IMR-90 (cell line): ENCODE results near the gene LIN52. TPM values are rescaled to one million over a fixed set of nuclear protein-coding genes. Genes with fewer than 3 reads are reported as not detected.

Experiments
- ATAC-seq: fragments of 200-7000 bp; cut with Tn5 transposase; 2 replicates; pipeline ENCODE4 v1.9.1; 2020; ENCODE audit warnings: low read depth, mild to moderate bottlenecking, moderate library complexity
- BruUV-seq: library from RNA; stranded (reverse); fragments of 400-500 nt; replicated peaks from 2 replicates; lab custom pipeline; 2021; lab: Mats Ljungman, UMichigan
- CTCF ChIA-PET: fragments of 300-600 bp; formaldehyde crosslinking; extraction: SDS; loops from one replicate; lab custom pipeline; 2021; ENCODE audit warnings: antibody characterized with exemption; lab: Yijun Ruan, JAX
- POLR2A ChIA-PET: fragments of 300-600 bp; sonication (Branson Sonifier 250); formaldehyde crosslinking; loops from one replicate; lab custom pipeline; 2022; ENCODE audit warnings: antibody characterized with exemption; ENCODE audit not compliant: unreplicated experiment; lab: Charles Lee
- DNase-seq: peaks from one replicate; pipeline ENCODE4 v3.0.0; 2013
- H2AFZ ChIP-seq: replicated peaks from 2 replicates; pipeline ENCODE3; 2013; ENCODE audit warnings: low read length, mild to moderate bottlenecking; ENCODE audit not compliant: poor library complexity
- H2AK5ac ChIP-seq: 2 replicates; pipeline ENCODE4 v1.6.1; 2013; ENCODE audit warnings: low read depth, low read length, inconsistent platforms
- H2AK9ac ChIP-seq: replicated peaks from 2 replicates; pipeline ENCODE3; 2013; ENCODE audit warnings: mild to moderate bottlenecking, low read depth, low read length, moderate library complexity; ENCODE audit not compliant: poor library complexity
- H2BK120ac ChIP-seq: 2 replicates; pipeline ENCODE4 v1.6.1; 2013; ENCODE audit warnings: low read depth, low read length, inconsistent platforms
- H2BK15ac ChIP-seq: 3 replicates; pipeline ENCODE4 v1.6.1; 2013; ENCODE audit warnings: low read depth, low read length, inconsistent platforms
- H2BK20ac ChIP-seq: 2 replicates; pipeline ENCODE4 v1.6.1; 2013; ENCODE audit warnings: low read depth, mild to moderate bottlenecking, inconsistent platforms, low read length, moderate library complexity
- H2BK5ac ChIP-seq: 2 replicates; pipeline ENCODE4 v1.6.1; 2013; ENCODE audit warnings: mild to moderate bottlenecking, low read depth, low read length, inconsistent platforms; ENCODE audit not compliant: poor library complexity, severe bottlenecking
- H3K14ac ChIP-seq: replicated peaks from 2 replicates; pipeline ENCODE4 v1.6.1; 2013; ENCODE audit warnings: low read depth, low read length, inconsistent platforms
- H3K18ac ChIP-seq: 2 replicates; pipeline ENCODE4 v1.6.1; 2013; ENCODE audit warnings: low read depth, low read length, control low read depth
- H3K23ac ChIP-seq: 2 replicates; pipeline ENCODE4 v1.6.1; 2013; ENCODE audit warnings: low read depth, low read length, inconsistent platforms
- H3K27ac ChIP-seq: 2 replicates; pipeline ENCODE4 v1.5.1; 2013; ENCODE audit warnings: mild to moderate bottlenecking, control low read depth, low read length; ENCODE audit not compliant: insufficient read depth
- H3K27me3 ChIP-seq: 2 replicates; pipeline ENCODE4 v1.6.1; 2013; ENCODE audit warnings: low read length; ENCODE audit not compliant: control insufficient read depth, insufficient read depth
- H3K36me3 ChIP-seq: 2 replicates; pipeline ENCODE4 v1.6.1; 2013; ENCODE audit warnings: low read length, mixed read lengths; ENCODE audit not compliant: control insufficient read depth, insufficient read depth
- H3K4ac ChIP-seq: 2 replicates; pipeline ENCODE4 v1.6.1; 2013; ENCODE audit warnings: low read depth, low read length, inconsistent platforms
- H3K4me1 ChIP-seq: 2 replicates; pipeline ENCODE4 v1.6.1; 2013; ENCODE audit warnings: low read length, mixed read lengths; ENCODE audit not compliant: control insufficient read depth, insufficient read depth
- H3K4me2 ChIP-seq: 2 replicates; pipeline ENCODE4 v1.6.1; 2013; ENCODE audit warnings: low read depth, mild to moderate bottlenecking, control low read depth, low read length, moderate library complexity
- H3K4me3 ChIP-seq: 2 replicates; pipeline ENCODE4 v1.5.1; 2013; ENCODE audit warnings: low read depth, mild to moderate bottlenecking, control low read depth, low read length, moderate library complexity; ENCODE audit not compliant: insufficient read depth
- H3K56ac ChIP-seq: 2 replicates; pipeline ENCODE4 v1.6.1; 2013; ENCODE audit warnings: low read length, inconsistent platforms; ENCODE audit not compliant: insufficient read depth; ENCODE audit errors: extremely low read depth
- H3K79me1 ChIP-seq, 2 experiments: 2 replicates each; pipeline ENCODE4 v1.6.1; 2013; ENCODE audit warnings: low read length in 2 of 2, inconsistent platforms in 1 of 2, low read depth in 1 of 2
- H3K9ac ChIP-seq: 2 replicates; pipeline ENCODE4 v1.6.1; 2013; ENCODE audit warnings: low read depth, low read length, control low read depth
- H3K9me1 ChIP-seq: 2 replicates; pipeline ENCODE4 v1.6.1; 2013; ENCODE audit warnings: low read length, inconsistent platforms; ENCODE audit not compliant: insufficient read depth
- H3K9me3 ChIP-seq: 2 replicates; pipeline ENCODE4 v1.6.1; 2013; ENCODE audit warnings: low read length; ENCODE audit not compliant: control insufficient read depth, insufficient read depth
- H4K20me1 ChIP-seq: 2 replicates; pipeline ENCODE4 v1.6.1; 2013; ENCODE audit warnings: low read length, inconsistent platforms; ENCODE audit not compliant: insufficient read depth
- H4K5ac ChIP-seq: 2 replicates; pipeline ENCODE4 v1.6.1; 2013; ENCODE audit warnings: mild to moderate bottlenecking, low read depth, low read length, control low read depth
- H4K8ac ChIP-seq, 2 experiments: 2 replicates each; pipeline ENCODE4 v1.6.1; 2013; ENCODE audit warnings: low read depth in 2 of 2, low read length in 2 of 2, control low read depth in 1 of 2, inconsistent platforms in 1 of 2
- H4K91ac ChIP-seq: 2 replicates; pipeline ENCODE4 v1.6.1; 2013; ENCODE audit warnings: low read depth, low read length, inconsistent platforms; ENCODE audit not compliant: insufficient read depth
- BHLHE40 ChIP-seq: fragments of 150-350 bp; IDR thresholded peaks from 2 replicates; pipeline ENCODE4 v1.6.1; 2016; ENCODE audit warnings: mild to moderate bottlenecking, low read depth, low read length
- CEBPB ChIP-seq: IDR thresholded peaks from 2 replicates; pipeline ENCODE4 v1.6.1; 2012; ENCODE audit warnings: low read depth, low read length, improper control_type of control experiment
- FOS ChIP-seq: fragments of 150-350 bp; IDR thresholded peaks from 2 replicates; pipeline ENCODE4 v1.6.1; 2016; ENCODE audit warnings: low read depth, low read length
- MAZ ChIP-seq: IDR thresholded peaks from 2 replicates; pipeline ENCODE4 v1.6.1; 2012; ENCODE audit warnings: low read depth, mild to moderate bottlenecking, low read length, improper control_type of control experiment, moderate library complexity, borderline replicate concordance
- NFE2L2 ChIP-seq: fragments of 150-350 bp; IDR thresholded peaks from 2 replicates; pipeline ENCODE4 v1.6.1; 2016; ENCODE audit warnings: low read depth, mild to moderate bottlenecking, low read length
- POLR2A ChIP-seq: IDR thresholded peaks from 2 replicates; pipeline ENCODE4 v1.6.1; 2012; ENCODE audit warnings: mild to moderate bottlenecking, low read depth, low read length
- RAD21 ChIP-seq: IDR thresholded peaks from 2 replicates; pipeline ENCODE4 v1.6.1; 2012; ENCODE audit warnings: low read length, improper control_type of control experiment
- RFX5 ChIP-seq: IDR thresholded peaks from 2 replicates; pipeline ENCODE4 v1.8.0; 2012; ENCODE audit warnings: low read depth, mild to moderate bottlenecking, low read length, moderate library complexity
- SMC3 ChIP-seq: fragments of 150-350 bp; IDR thresholded peaks from 2 replicates; pipeline ENCODE4 v1.6.1; 2016; ENCODE audit warnings: low read depth, mild to moderate bottlenecking, antibody characterized with exemption, low read length, moderate library complexity
- USF2 ChIP-seq: fragments of 150-350 bp; IDR thresholded peaks from 2 replicates; pipeline ENCODE4 v1.6.1; 2017; ENCODE audit warnings: mild to moderate bottlenecking, antibody characterized with exemption, low read length, low read depth
- WGBS, 2 experiments: methylation state at CpG; one replicate each; pipeline versions ENCODE4 v1.1.5 to v1.1.7; 2013; ENCODE audit warnings: missing lambda C conversion rate in 2 of 2; ENCODE audit not compliant: insufficient read length in 1 of 2; ENCODE audit errors: extremely low coverage in 2 of 2; 5-methylcytosine and 5-hydroxymethylcytosine counted together
- dilution Hi-C: fragments of 300-500 bp; cut with HindIII; formaldehyde crosslinking; loops from one replicate; pipeline ENCODE4 v1.14.3; 2018; ENCODE audit warnings: low sequenced_read_pairs; ENCODE audit not compliant: unreplicated experiment
- in situ Hi-C: fragments of 300-500 bp; cut with MboI; formaldehyde crosslinking; loops from 3 replicates; pipeline ENCODE4 v1.14.3; 2019; ENCODE audit warnings: low sequenced_read_pairs, inconsistent platforms, mixed read lengths
- intact Hi-C: fragments of 100-400 bp; cut with micrococcal nuclease; formaldehyde crosslinking; loops from 2 replicates; pipeline ENCODE4 v1.10.0; 2022
- polyA plus RNA-seq, 3 experiments: library from polyadenylated mRNA; depleted of rRNA; stranded (reverse); fragments of >200 nt; gene quantifications; 2 replicates each; pipeline ENCODE4 v1.2.3, GENCODE V29; 2012; ENCODE audit warnings: low replicate concordance in 1 of 3
- total RNA-seq: library from RNA; depleted of rRNA; stranded (reverse); fragments of >200 nt; gene quantifications from 2 replicates; pipeline ENCODE4 v1.2.3, GENCODE V29; 2012
- TF ChIP-seq, protein P1 (sequence below): fragments of 150-350 bp; IDR thresholded peaks from 2 replicates; pipeline ENCODE4 v1.6.1; 2016; ENCODE audit warnings: low read depth, mild to moderate bottlenecking, low read length, moderate library complexity, borderline replicate concordance

LIN52 gene
- total and polyA plus RNA-seq, 2 of the 4 experiments (the other 2 are of a cell fraction) = 6.1 to 11.5 TPM

GRCh38 chr14:74241652-74242017 is 156.9 kb downstream of the LIN52 start (continued):
- TF ChIP-seq SMC3 = no peak
- TF ChIP-seq MAZ = no peak
- no peak for TF ChIP-seq NFE2L2
- no peak for TF ChIP-seq USF2

DNA sequence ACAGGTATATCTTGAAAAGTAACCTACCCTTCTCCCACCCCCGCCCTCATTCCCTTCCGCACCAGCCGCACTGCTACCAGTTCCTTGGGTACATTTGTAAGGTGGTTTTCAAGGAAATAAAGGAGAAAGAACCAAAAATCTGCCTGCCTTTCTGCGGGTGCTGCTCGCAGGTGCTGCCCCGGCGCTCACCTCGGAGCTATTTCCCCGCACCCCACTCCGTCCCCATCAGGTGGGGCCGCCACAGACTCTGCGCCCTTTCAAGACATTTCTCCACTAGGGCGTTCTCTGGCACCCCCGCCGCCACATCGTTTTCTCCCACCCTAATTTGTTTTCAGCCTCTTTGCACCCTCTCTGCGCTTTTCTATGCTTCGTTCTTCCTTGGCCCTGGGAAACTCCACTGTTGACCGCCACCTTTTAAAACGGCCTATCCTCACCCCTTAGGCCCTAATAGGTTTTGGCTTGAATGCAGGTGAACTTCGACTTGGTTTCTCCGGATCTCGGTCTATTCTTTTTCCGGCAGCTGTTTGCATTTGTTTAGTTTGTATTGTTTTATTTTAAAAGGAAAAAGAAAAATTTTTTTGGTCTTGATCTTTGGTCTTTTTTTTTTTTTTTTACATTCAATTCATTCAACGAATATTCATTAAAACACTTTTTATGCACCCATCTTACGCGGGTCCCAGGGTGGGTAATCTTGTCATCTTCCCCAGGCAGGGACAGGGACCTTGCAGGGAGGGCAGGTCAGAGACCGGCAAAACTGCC is 157.4 kb downstream of the LIN52 start:
- POLR2A ChIA-PET = no interaction called here
- no peak overlapping the region for H4K8ac ChIP-seq
- H3K9ac ChIP-seq = no peak overlapping the region
- TF ChIP-seq, protein P1, sequence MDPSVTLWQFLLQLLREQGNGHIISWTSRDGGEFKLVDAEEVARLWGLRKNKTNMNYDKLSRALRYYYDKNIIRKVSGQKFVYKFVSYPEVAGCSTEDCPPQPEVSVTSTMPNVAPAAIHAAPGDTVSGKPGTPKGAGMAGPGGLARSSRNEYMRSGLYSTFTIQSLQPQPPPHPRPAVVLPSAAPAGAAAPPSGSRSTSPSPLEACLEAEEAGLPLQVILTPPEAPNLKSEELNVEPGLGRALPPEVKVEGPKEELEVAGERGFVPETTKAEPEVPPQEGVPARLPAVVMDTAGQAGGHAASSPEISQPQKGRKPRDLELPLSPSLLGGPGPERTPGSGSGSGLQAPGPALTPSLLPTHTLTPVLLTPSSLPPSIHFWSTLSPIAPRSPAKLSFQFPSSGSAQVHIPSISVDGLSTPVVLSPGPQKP = no peak
- no peak for TF ChIP-seq BHLHE40
- TF ChIP-seq NFE2L2 = no peak
- TF ChIP-seq MAZ = no peak
- TF ChIP-seq CEBPB = no peak
- no peak for TF ChIP-seq RAD21
- TF ChIP-seq FOS = no peak
- TF ChIP-seq USF2 = no peak
- TF ChIP-seq POLR2A = no peak
- no peak for TF ChIP-seq RFX5
- no peaks in the 10 kb centered on the region for H3K79me1 ChIP-seq
- BruUV-seq = no TSS peak
- 3% methylated on average over 9 of the region's 28 CpGs; no CpG with 5 or more reads in 1 of the 2 experiments for WGBS, 2 experiments
- peaks cover 100% of the 10 kb centered on the region for H3K27me3 ChIP-seq
- H3K23ac ChIP-seq = no peak overlapping the region
- dilution Hi-C loops = no loop called here
- intact Hi-C loops = no loop called here
- H3K9me3 ChIP-seq = peaks cover 8% of the 10 kb centered on the region; the same call in 1 of the 2 replicates
- no peak overlapping the region for H2BK120ac ChIP-seq
- no peak overlapping the region for H3K4me2 ChIP-seq
- H3K14ac ChIP-seq = no peak overlapping the region
- H3K4me1 ChIP-seq = no peaks in the 10 kb centered on the region
- no peak overlapping the region for H3K4ac ChIP-seq
- no peak overlapping the region for H2AK9ac ChIP-seq
- ATAC-seq (no peak), DNase-seq (no peak)
- H3K18ac ChIP-seq = no peak overlapping the region
- H2AFZ ChIP-seq = no peak overlapping the region
- no peak overlapping the region for H4K91ac ChIP-seq
- H3K27ac ChIP-seq = no peak overlapping the region
- H3K9me1 ChIP-seq = no peaks in the 10 kb centered on the region
- CTCF ChIA-PET = no interaction called here
- in situ Hi-C loops = no loop called here
- H2BK5ac ChIP-seq = no peak overlapping the region
- H2BK20ac ChIP-seq = no peak overlapping the region
- H4K20me1 ChIP-seq = peaks cover 28% of the 10 kb centered on the region
- H2BK15ac ChIP-seq = no peak overlapping the region
- no peaks in the 10 kb centered on the region for H3K36me3 ChIP-seq
- H2AK5ac ChIP-seq = no peak overlapping the region
- H3K4me3 ChIP-seq = no peak overlapping the region
- no peak overlapping the region for H3K56ac ChIP-seq
- H4K5ac ChIP-seq = no peak overlapping the region
